ENCODE measurements around the gene TBL3.

Gene TBL3

GRCh38 chr16:1997494-1998359 is 25.9 kb downstream of the TBL3 start:
- TF ChIP-seq REST (IDR thresholded peaks at IDR 0.05; ENCODE audit: insufficient read depth in 1 of 2, low read depth in 2 of 2, low read length in 2 of 2) (no peak), TAF1 (IDR thresholded peaks at IDR 0.05; ENCODE audit: borderline replicate concordance, insufficient read depth, low read length) (no peak), FOXP2 (optimal IDR thresholded peaks at IDR 0.05; ENCODE audit: borderline replicate concordance, extremely low read depth, extremely low read length, insufficient read depth) (no peak), SIN3A (IDR thresholded peaks at IDR 0.05; ENCODE audit: borderline replicate concordance, insufficient read depth, low read length) (no peak), POLR2AphosphoS5 (IDR thresholded peaks at IDR 0.05; ENCODE audit: low read depth, low read length) (no peak)

GRCh38 chr16:1998360-1998835 is 26.5 kb downstream of the TBL3 start:
- no peak for TF ChIP-seq FOXP2 (optimal IDR thresholded peaks at IDR 0.05; ENCODE audit: borderline replicate concordance, extremely low read depth, extremely low read length, insufficient read depth)

- no peak for TF ChIP-seq REST (IDR thresholded peaks at IDR 0.05; ENCODE audit: insufficient read depth in 1 of 2, low read depth in 2 of 2, low read length in 2 of 2)
- no peak for TF ChIP-seq TAF1 (IDR thresholded peaks at IDR 0.05; ENCODE audit: borderline replicate concordance, insufficient read depth, low read length)
- no peak for TF ChIP-seq SIN3A (IDR thresholded peaks at IDR 0.05; ENCODE audit: borderline replicate concordance, insufficient read depth, low read length)
- no peak for TF ChIP-seq FOXP2 (optimal IDR thresholded peaks at IDR 0.05; ENCODE audit: borderline replicate concordance, extremely low read depth, extremely low read length, insufficient read depth)
- TF ChIP-seq POLR2AphosphoS5 (IDR thresholded peaks at IDR 0.05; ENCODE audit: low read depth, low read length), result no peak
Observed at GRCh38 chr16:1998852-1999801, 27.3 kb downstream of the TBL3 start.

- TF ChIP-seq FOXP2 (optimal IDR thresholded peaks at IDR 0.05; ENCODE audit: borderline replicate concordance, extremely low read depth, extremely low read length, insufficient read depth) (no peak), POLR2AphosphoS5 (IDR thresholded peaks at IDR 0.05; ENCODE audit: low read depth, low read length) (no peak), SIN3A (IDR thresholded peaks at IDR 0.05; ENCODE audit: borderline replicate concordance, insufficient read depth, low read length) (no peak), TAF1 (IDR thresholded peaks at IDR 0.05; ENCODE audit: borderline replicate concordance, insufficient read depth, low read length) (no peak), REST (IDR thresholded peaks at IDR 0.05; ENCODE audit: insufficient read depth in 1 of 2, low read depth in 2 of 2, low read length in 2 of 2) (no peak)
Observed at GRCh38 chr16:1999866-2000514, 28.1 kb downstream of the TBL3 start.

- TF ChIP-seq FOXP2 (optimal IDR thresholded peaks at IDR 0.05; ENCODE audit: borderline replicate concordance, extremely low read depth, extremely low read length, insufficient read depth), result no peak
- TF ChIP-seq POLR2AphosphoS5 (IDR thresholded peaks at IDR 0.05; ENCODE audit: low read depth, low read length), result no peak
- TF ChIP-seq SIN3A (IDR thresholded peaks at IDR 0.05; ENCODE audit: borderline replicate concordance, insufficient read depth, low read length), result no peak
- TF ChIP-seq REST (IDR thresholded peaks at IDR 0.05; ENCODE audit: insufficient read depth in 1 of 2, low read depth in 2 of 2, low read length in 2 of 2), result no peak
- TF ChIP-seq TAF1 (IDR thresholded peaks at IDR 0.05; ENCODE audit: borderline replicate concordance, insufficient read depth, low read length), result no peak
Observed at GRCh38 chr16:2001035-2001434, 29.2 kb downstream of the TBL3 start.
